ENCODE results near the gene TWNK.

The TWNK gene

DNA sequence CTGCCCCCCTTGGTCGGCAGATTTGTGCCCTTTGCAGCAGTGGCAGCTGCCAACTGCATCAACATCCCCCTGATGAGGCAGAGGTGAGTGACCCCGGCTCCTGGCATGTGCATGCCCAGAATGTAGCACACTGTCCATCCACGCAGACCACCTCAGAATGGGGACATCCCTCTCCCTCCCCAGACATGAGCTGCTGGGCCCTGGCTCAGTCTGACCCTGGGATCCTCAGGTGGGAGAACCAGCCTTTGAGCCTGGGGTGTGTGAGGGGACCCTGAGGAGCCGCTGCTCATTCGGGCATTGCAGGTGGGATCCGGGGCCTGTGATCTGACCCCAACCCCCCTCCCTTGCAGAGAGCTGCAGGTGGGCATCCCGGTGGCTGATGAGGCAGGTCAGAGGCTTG is 49.4 kb downstream of the TWNK start:
- no peak overlapping the region for H3K9ac ChIP-seq (ENCODE audit: low read length)
- H3K27me3 ChIP-seq (ENCODE audit: low read depth, low read length) = peaks cover 4% of the 10 kb centered on the region; the same call in 1 of the 2 replicates
- peaks cover 7% of the 10 kb centered on the region; the same call in 1 of the 2 replicates for H3K4me1 ChIP-seq (ENCODE audit: low read length)
- H3K36me3 ChIP-seq (replicated peaks; ENCODE audit: low read depth, low read length) = no peaks in the 10 kb centered on the region
- H4K20me1 ChIP-seq (ENCODE audit: insufficient read depth, low read length) = no peaks in the 10 kb centered on the region
- H3K79me2 ChIP-seq (ENCODE audit: low read length) = no peaks in the 10 kb centered on the region
- H3K27ac ChIP-seq (ENCODE audit: low read length) = no peak overlapping the region
- H3K9me3 ChIP-seq (ENCODE audit: insufficient read depth, low read length) = no peaks in the 10 kb centered on the region
- TF ChIP-seq CTCF (IDR thresholded peaks at IDR 0.05; ENCODE audit: low read depth, low read length) (no peak), EZH2phosphoT487 (IDR thresholded peaks at IDR 0.05; ENCODE audit: low read depth) (no peak)
- no peak overlapping the region for H3K4me3 ChIP-seq (ENCODE audit: low read length)
- H2AFZ ChIP-seq (ENCODE audit: low read depth, low read length) = no peak overlapping the region
- no peak overlapping the region for H3K4me2 ChIP-seq (ENCODE audit: low read length)

DNA sequence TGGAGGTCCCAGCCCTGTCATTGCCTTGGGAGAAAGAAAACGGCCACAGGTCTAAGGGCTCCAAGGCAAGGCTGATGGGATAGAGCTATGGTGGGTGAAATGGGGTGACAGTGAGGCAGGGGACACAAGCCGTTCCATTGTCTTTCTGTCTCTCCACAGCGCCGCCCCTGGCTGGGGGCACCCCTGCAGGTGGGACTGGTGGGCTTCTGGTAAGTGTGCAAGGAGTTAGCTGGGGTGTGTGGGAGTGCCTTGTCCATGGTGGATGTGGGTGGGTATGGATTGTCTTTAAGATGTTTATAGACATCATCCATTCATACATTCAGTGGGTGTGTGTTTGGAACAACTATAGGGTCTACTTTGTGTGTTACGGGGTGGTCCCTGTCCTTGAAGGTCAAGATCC is 51.1 kb downstream of the TWNK start:
- no peak overlapping the region for H3K4me2 ChIP-seq (ENCODE audit: low read length)
- no peak overlapping the region for H3K27ac ChIP-seq (ENCODE audit: low read length)
- H3K4me1 ChIP-seq (ENCODE audit: low read length) = peaks cover 8% of the 10 kb centered on the region; the same call in 1 of the 2 replicates
- H3K9me3 ChIP-seq (ENCODE audit: insufficient read depth, low read length) = no peaks in the 10 kb centered on the region
- no peaks in the 10 kb centered on the region for H3K36me3 ChIP-seq (replicated peaks; ENCODE audit: low read depth, low read length)
- H3K4me3 ChIP-seq (ENCODE audit: low read length) = no peak overlapping the region
- H3K9ac ChIP-seq (ENCODE audit: low read length) = no peak overlapping the region
- TF ChIP-seq EZH2phosphoT487 (IDR thresholded peaks at IDR 0.05; ENCODE audit: low read depth) (no peak), CTCF (IDR thresholded peaks at IDR 0.05; ENCODE audit: low read depth, low read length) (no peak)
- no peaks in the 10 kb centered on the region for H4K20me1 ChIP-seq (ENCODE audit: insufficient read depth, low read length)
- H3K79me2 ChIP-seq (ENCODE audit: low read length) = no peaks in the 10 kb centered on the region
- H3K27me3 ChIP-seq (ENCODE audit: low read depth, low read length) = no peaks in the 10 kb centered on the region
- H2AFZ ChIP-seq (ENCODE audit: low read depth, low read length) = no peak overlapping the region

- no peaks in the 10 kb centered on the region for H3K36me3 ChIP-seq (replicated peaks; ENCODE audit: low read depth, low read length)
- H3K9me3 ChIP-seq (ENCODE audit: insufficient read depth, low read length) = no peaks in the 10 kb centered on the region
- no peak overlapping the region for H3K27ac ChIP-seq (ENCODE audit: low read length)
- no peaks in the 10 kb centered on the region for H4K20me1 ChIP-seq (ENCODE audit: insufficient read depth, low read length)
- no peaks in the 10 kb centered on the region for H3K79me2 ChIP-seq (ENCODE audit: low read length)
- no peak overlapping the region for H3K9ac ChIP-seq (ENCODE audit: low read length)
- H3K4me2 ChIP-seq (ENCODE audit: low read length) = no peak overlapping the region
- H3K4me3 ChIP-seq (ENCODE audit: low read length) = no peak overlapping the region
- no peaks in the 10 kb centered on the region for H3K27me3 ChIP-seq (ENCODE audit: low read depth, low read length)
- no peak overlapping the region for H2AFZ ChIP-seq (ENCODE audit: low read depth, low read length)
- no peak for TF ChIP-seq CTCF (IDR thresholded peaks at IDR 0.05; ENCODE audit: low read depth, low read length)
- TF ChIP-seq EZH2phosphoT487 (IDR thresholded peaks at IDR 0.05; ENCODE audit: low read depth) = no peak
- H3K4me1 ChIP-seq (ENCODE audit: low read length) = peaks cover 10% of the 10 kb centered on the region; the same call in 1 of the 2 replicates
Observed at GRCh38 chr10:101040061-101040460, 52.7 kb downstream of the TWNK start.

DNA sequence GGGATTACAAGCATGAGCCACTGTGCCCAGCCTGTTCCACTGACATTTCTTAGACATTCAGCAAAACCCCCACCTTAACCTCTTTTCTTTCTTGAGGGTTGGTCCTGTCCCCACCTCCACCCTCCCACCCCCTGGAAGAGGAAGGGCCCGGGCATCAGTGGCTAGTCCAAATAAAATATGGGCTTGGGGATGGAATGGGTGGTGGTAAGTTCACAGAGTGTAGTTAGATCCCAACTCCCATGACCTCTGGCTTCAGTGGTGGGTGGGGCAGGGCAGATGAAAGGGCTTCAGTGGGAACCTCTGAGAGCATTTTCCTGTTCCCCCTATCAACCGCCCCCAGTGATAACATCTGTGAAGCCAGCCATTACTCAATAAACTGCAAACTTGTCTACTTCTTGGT is 53.5 kb downstream of the TWNK start:
- H4K20me1 ChIP-seq (ENCODE audit: insufficient read depth, low read length) = no peaks in the 10 kb centered on the region
- H3K4me2 ChIP-seq (ENCODE audit: low read length) = no peak overlapping the region
- H3K27ac ChIP-seq (ENCODE audit: low read length) = no peak overlapping the region
- no peaks in the 10 kb centered on the region for H3K36me3 ChIP-seq (replicated peaks; ENCODE audit: low read depth, low read length)
- H3K9ac ChIP-seq (ENCODE audit: low read length) = no peak overlapping the region
- no peaks in the 10 kb centered on the region for H3K79me2 ChIP-seq (ENCODE audit: low read length)
- no peak overlapping the region for H3K4me3 ChIP-seq (ENCODE audit: low read length)
- H3K27me3 ChIP-seq (ENCODE audit: low read depth, low read length) = no peaks in the 10 kb centered on the region
- no peak overlapping the region for H2AFZ ChIP-seq (ENCODE audit: low read depth, low read length)
- TF ChIP-seq CTCF (IDR thresholded peaks at IDR 0.05; ENCODE audit: low read depth, low read length) (no peak), EZH2phosphoT487 (IDR thresholded peaks at IDR 0.05; ENCODE audit: low read depth) (no peak)
- no peaks in the 10 kb centered on the region for H3K9me3 ChIP-seq (ENCODE audit: insufficient read depth, low read length)
- peaks cover 10% of the 10 kb centered on the region; the same call in 1 of the 2 replicates for H3K4me1 ChIP-seq (ENCODE audit: low read length)

Data from OCI-LY3 (cell line).